SK-N-DZ (cell line): ENCODE results near the gene ZNF783.
"Not testable (repeated sequence)": the region's sequence is repeated elsewhere in the genome, so short reads cannot be mapped to it uniquely, and the experiment has no call there.

Experiments used
- DNase-seq: peaks from one replicate; pipeline ENCODE4 v3.0.0-alpha.2; 2015; ENCODE audit warnings: low spot score

The ZNF783 gene

GRCh38 chr7:149239345-149240143 is 22.5 kb upstream of the ZNF783 start, which contains the start of gene ZNF212:
ZNF212 (plus strand) TSS chr7:149239651; CDS start chr7:149239779, 128 bp downstream.
- peak; percentile 92 for DNase-seq

GRCh38 chr7:149240637-149241036 is 21.4 kb upstream of the ZNF783 start:
- DNase-seq, result no peak

- no peak for DNase-seq
Observed at GRCh38 chr7:149241696-149242095, 20.3 kb upstream of the ZNF783 start.

GRCh38 chr7:149245244-149245643 is 16.8 kb upstream of the ZNF783 start:
- no peak for DNase-seq

GRCh38 chr7:149245744-149246143 is 16.3 kb upstream of the ZNF783 start:
- no peak for DNase-seq

- no peak for DNase-seq
Observed at GRCh38 chr7:149248777-149249176, 13.2 kb upstream of the ZNF783 start.

GRCh38 chr7:149250151-149250550 is 11.8 kb upstream of the ZNF783 start:
- DNase-seq, result not testable (repeated sequence)

GRCh38 chr7:149251518-149251917 is 10.5 kb upstream of the ZNF783 start:
- DNase-seq, result not testable (repeated sequence)

GRCh38 chr7:149252378-149252777 is 9.6 kb upstream of the ZNF783 start:
- DNase-seq, result no peak

- DNase-seq, result no peak
Observed at GRCh38 chr7:149253665-149254064, 8.3 kb upstream of the ZNF783 start.

- DNase-seq, result no peak
Observed at GRCh38 chr7:149254181-149254858, 7.7 kb upstream of the ZNF783 start.

- no peak for DNase-seq
Observed at GRCh38 chr7:149255174-149255573, 6.8 kb upstream of the ZNF783 start.

GRCh38 chr7:149256568-149256967 is 5.4 kb upstream of the ZNF783 start:
- DNase-seq, result no peak

GRCh38 chr7:149257146-149257545 is 4.8 kb upstream of the ZNF783 start:
- no peak for DNase-seq

- DNase-seq, result no peak
Observed at GRCh38 chr7:149261316-149261828, 624 bp upstream of the ZNF783 start.

- no peak for DNase-seq
Observed at GRCh38 chr7:149266451-149266850, 4.5 kb downstream of the ZNF783 start.

GRCh38 chr7:149267733-149268132 is 5.7 kb downstream of the ZNF783 start:
- no peak for DNase-seq

- not testable (repeated sequence) for DNase-seq
Observed at GRCh38 chr7:149274424-149274823, 12.4 kb downstream of the ZNF783 start.

- no peak for DNase-seq
Observed at GRCh38 chr7:149277871-149278270, 15.9 kb downstream of the ZNF783 start.

GRCh38 chr7:149278396-149278795 is 16.4 kb downstream of the ZNF783 start:
- no peak for DNase-seq

- DNase-seq, result no peak
Observed at GRCh38 chr7:149279111-149279743, 17.2 kb downstream of the ZNF783 start.

- DNase-seq, result no peak
Observed at GRCh38 chr7:149280151-149280550, 18.2 kb downstream of the ZNF783 start.
